Activated T-helper 9 cell treated with anti-CD3 and anti-CD28 coated beads, Interleukin-2, amount 50 U/mL, for 16 hours (primary cell): ENCODE measurements around the gene KLHL21.
"Not testable (repeated sequence)": the region's sequence is repeated elsewhere in the genome, so short reads cannot be mapped to it uniquely, and the experiment has no call there.

Experiments used
- DNase-seq: peaks from one replicate; pipeline ENCODE4 v3.0.0-alpha.2; 2020; ENCODE audit warnings: low read depth

KLHL21 gene

GRCh38 chr1:6602669-6603237, at the start of gene KLHL21:
KLHL21 (minus strand) TSS chr1:6602869; CDS start chr1:6602817, 52 bp downstream.
- DNase-seq: peak; percentile 87

- no peak for DNase-seq
Measured at GRCh38 chr1:6651909-6652308, 49.2 kb upstream of the KLHL21 start.

GRCh38 chr1:6648556-6648955, 45.9 kb upstream of the KLHL21 start:
- no peak for DNase-seq

GRCh38 chr1:6646499-6647148, 44.0 kb upstream of the KLHL21 start:
- no peak for DNase-seq

GRCh38 chr1:6645018-6645417, 42.3 kb upstream of the KLHL21 start:
- no peak for DNase-seq

GRCh38 chr1:6640867-6641266, 38.2 kb upstream of the KLHL21 start:
- not testable (repeated sequence) for DNase-seq

- DNase-seq: no peak
Measured at GRCh38 chr1:6638226-6638625, 35.6 kb upstream of the KLHL21 start.

- no peak for DNase-seq
Measured at GRCh38 chr1:6637770-6638169, 35.1 kb upstream of the KLHL21 start.

- DNase-seq: not testable (repeated sequence)
Measured at GRCh38 chr1:6636778-6637177, 34.1 kb upstream of the KLHL21 start.

GRCh38 chr1:6635910-6636760, 33.5 kb upstream of the KLHL21 start:
- no peak for DNase-seq

- DNase-seq: no peak
Measured at GRCh38 chr1:6635161-6635909, 32.7 kb upstream of the KLHL21 start.

GRCh38 chr1:6634371-6635052, 31.8 kb upstream of the KLHL21 start:
- peak; percentile 8 for DNase-seq

GRCh38 chr1:6632588-6633514, 30.2 kb upstream of the KLHL21 start:
- no peak for DNase-seq

GRCh38 chr1:6631058-6631457, 28.4 kb upstream of the KLHL21 start:
- DNase-seq: no peak

GRCh38 chr1:6630027-6630426, 27.4 kb upstream of the KLHL21 start:
- DNase-seq: no peak

- no peak for DNase-seq
Measured at GRCh38 chr1:6628971-6629479, 26.4 kb upstream of the KLHL21 start.

GRCh38 chr1:6627841-6628545, 25.3 kb upstream of the KLHL21 start:
- no peak for DNase-seq

- DNase-seq: no peak
Measured at GRCh38 chr1:6627031-6627430, 24.4 kb upstream of the KLHL21 start.

GRCh38 chr1:6625584-6626149, 23.0 kb upstream of the KLHL21 start:
- DNase-seq: no peak
